ENCODE data around the gene FNIP1. TPM values are rescaled to one million over a fixed set of nuclear protein-coding genes. Genes with fewer than 3 reads are reported as not detected.
"Not testable (repeated sequence)": the region's sequence is repeated elsewhere in the genome, so short reads cannot be mapped to it uniquely, and the experiment has no call there.

Gene FNIP1
- total and polyA plus RNA-seq, 12 donors, result 2.8 to 41.7 (median 32.7) TPM

GRCh38 chr5:131782717-131783116 lies 14.1 kb downstream of the FNIP1 start:
- DNase-seq (no peak), ATAC-seq (no peak)
- WGBS, 2 donors, result 97 to 98% methylated on average over 11 of the region's 11 CpGs
- Histone ChIP-seq H3K4me3 (no peak overlapping the region), H3K27ac (no peak overlapping the region), H3K9me3 (no peaks in the 10 kb centered on the region), H3K36me3 (peaks cover 0 to 9% (median 0%) of the 10 kb centered on the region in 9 donors), H3K4me1 (peaks cover 3 to 45% (median 23%) of the 10 kb centered on the region in 9 donors), H3K27me3 (no peaks in the 10 kb centered on the region)
- intact Hi-C loops (cut with DNase I), result no loop called here
- no peak for TF ChIP-seq CTCF (IDR thresholded peaks at IDR 0.05)

- 100% methylated on average over 1 of the region's 1 CpG; no CpG with 5 or more reads in 1 of the 2 donors for WGBS, 2 donors
- intact Hi-C loops (cut with DNase I); ATAC-seq; H3K9me3 ChIP-seq; H3K27me3 ChIP-seq; H3K36me3 ChIP-seq; H3K27ac ChIP-seq; H3K4me3 ChIP-seq; DNase-seq: not testable (repeated sequence)
- peaks cover 3 to 56% (median 28%) of the 10 kb centered on the region in 9 donors for H3K4me1 ChIP-seq
Measured at GRCh38 chr5:131778141-131778540, 18.7 kb downstream of the FNIP1 start.

- H3K4me1 ChIP-seq, result peaks cover 3 to 66% (median 43%) of the 10 kb centered on the region in 9 donors
- TF ChIP-seq CTCF (IDR thresholded peaks at IDR 0.05), result no peak
- peak in 2 of 8 donors; percentile 19 to 26 for ATAC-seq
Measured at GRCh38 chr5:131776450-131776849, 20.4 kb downstream of the FNIP1 start.

GRCh38 chr5:131774652-131775367 lies 22.0 kb downstream of the FNIP1 start:
- H3K36me3 ChIP-seq, result no peaks in the 10 kb centered on the region
- H3K9me3 ChIP-seq, result no peaks in the 10 kb centered on the region
- H3K27ac ChIP-seq, result peak overlapping the region in 3 of 10 donors; percentile 10 to 34 (median 31)
- no peak for TF ChIP-seq CTCF (IDR thresholded peaks at IDR 0.05)
- intact Hi-C loops (cut with DNase I), result no loop called here
- peaks cover 3 to 73% (median 56%) of the 10 kb centered on the region in 9 donors for H3K4me1 ChIP-seq
- ATAC-seq, result peak in 2 of 8 donors; percentile 46 to 47
- no peak for DNase-seq
- WGBS, 2 donors, result 50 to 52% methylated on average over 4 of the region's 4 CpGs
- no peak overlapping the region for H3K4me3 ChIP-seq
- no peaks in the 10 kb centered on the region for H3K27me3 ChIP-seq

More at GRCh38 chr5:131776450-131776849, 20.4 kb downstream of the FNIP1 start:
- intact Hi-C loops (cut with DNase I), result no loop called here
- H3K27me3 ChIP-seq, result no peaks in the 10 kb centered on the region
- no peak for DNase-seq
- peaks cover 0 to 4% (median 0%) of the 10 kb centered on the region in 9 donors for H3K36me3 ChIP-seq
- no peak overlapping the region for H3K4me3 ChIP-seq
- H3K27ac ChIP-seq, result peak overlapping the region in 1 of 10 donors; percentile 11
- H3K9me3 ChIP-seq, result no peaks in the 10 kb centered on the region
- 29 to 64% methylated on average over 1 of the region's 1 CpG for WGBS, 2 donors

- no peak for ATAC-seq
Measured at GRCh38 chr5:131773805-131774204, 23.0 kb downstream of the FNIP1 start.

More at GRCh38 chr5:131773805-131774204, 23.0 kb downstream of the FNIP1 start:
- Histone ChIP-seq H3K27ac (peak overlapping the region in 2 of 10 donors; percentile 31 to 34), H3K4me3 (no peak overlapping the region), H3K4me1 (peaks cover 3 to 82% (median 64%) of the 10 kb centered on the region in 9 donors), H3K27me3 (no peaks in the 10 kb centered on the region), H3K36me3 (no peaks in the 10 kb centered on the region), H3K9me3 (no peaks in the 10 kb centered on the region)
- DNase-seq, result no peak
- 88 to 92% methylated on average over 2 of the region's 2 CpGs for WGBS, 2 donors
- intact Hi-C loops (cut with DNase I), result no loop called here
- TF ChIP-seq CTCF (IDR thresholded peaks at IDR 0.05), result no peak
